IMR-90 (cell line): ENCODE measurements around the gene RPP25. TPM values are rescaled to one million over a fixed set of nuclear protein-coding genes. Genes with fewer than 3 reads are reported as not detected.

Experiments
- ATAC-seq: fragments of 200-7000 bp; cut with Tn5 transposase; 2 replicates; pipeline ENCODE4 v1.9.1; 2020; ENCODE audit warnings: low read depth, mild to moderate bottlenecking, moderate library complexity
- BruUV-seq: library from RNA; stranded (reverse); fragments of 400-500 nt; replicated peaks from 2 replicates; lab custom pipeline; 2021; lab: Mats Ljungman, UMichigan
- CTCF ChIA-PET: fragments of 300-600 bp; formaldehyde crosslinking; extraction: SDS; loops from one replicate; lab custom pipeline; 2021; ENCODE audit warnings: antibody characterized with exemption; lab: Yijun Ruan, JAX
- POLR2A ChIA-PET: fragments of 300-600 bp; sonication (Branson Sonifier 250); formaldehyde crosslinking; loops from one replicate; lab custom pipeline; 2022; ENCODE audit warnings: antibody characterized with exemption; ENCODE audit not compliant: unreplicated experiment; lab: Charles Lee
- DNase-seq: peaks from one replicate; pipeline ENCODE4 v3.0.0; 2013
- H2AFZ ChIP-seq: replicated peaks from 2 replicates; pipeline ENCODE3; 2013; ENCODE audit warnings: low read length, mild to moderate bottlenecking; ENCODE audit not compliant: poor library complexity
- H2AK5ac ChIP-seq: 2 replicates; pipeline ENCODE4 v1.6.1; 2013; ENCODE audit warnings: low read depth, low read length, inconsistent platforms
- H2AK9ac ChIP-seq: replicated peaks from 2 replicates; pipeline ENCODE3; 2013; ENCODE audit warnings: mild to moderate bottlenecking, low read depth, low read length, moderate library complexity; ENCODE audit not compliant: poor library complexity
- H2BK120ac ChIP-seq: 2 replicates; pipeline ENCODE4 v1.6.1; 2013; ENCODE audit warnings: low read depth, low read length, inconsistent platforms
- H2BK15ac ChIP-seq: 3 replicates; pipeline ENCODE4 v1.6.1; 2013; ENCODE audit warnings: low read depth, low read length, inconsistent platforms
- H2BK20ac ChIP-seq: 2 replicates; pipeline ENCODE4 v1.6.1; 2013; ENCODE audit warnings: low read depth, mild to moderate bottlenecking, inconsistent platforms, low read length, moderate library complexity
- H2BK5ac ChIP-seq: 2 replicates; pipeline ENCODE4 v1.6.1; 2013; ENCODE audit warnings: mild to moderate bottlenecking, low read depth, low read length, inconsistent platforms; ENCODE audit not compliant: poor library complexity, severe bottlenecking
- H3K14ac ChIP-seq: replicated peaks from 2 replicates; pipeline ENCODE4 v1.6.1; 2013; ENCODE audit warnings: low read depth, low read length, inconsistent platforms
- H3K18ac ChIP-seq: 2 replicates; pipeline ENCODE4 v1.6.1; 2013; ENCODE audit warnings: low read depth, low read length, control low read depth
- H3K23ac ChIP-seq: 2 replicates; pipeline ENCODE4 v1.6.1; 2013; ENCODE audit warnings: low read depth, low read length, inconsistent platforms
- H3K27ac ChIP-seq: 2 replicates; pipeline ENCODE4 v1.5.1; 2013; ENCODE audit warnings: mild to moderate bottlenecking, control low read depth, low read length; ENCODE audit not compliant: insufficient read depth
- H3K27me3 ChIP-seq: 2 replicates; pipeline ENCODE4 v1.6.1; 2013; ENCODE audit warnings: low read length; ENCODE audit not compliant: control insufficient read depth, insufficient read depth
- H3K36me3 ChIP-seq: 2 replicates; pipeline ENCODE4 v1.6.1; 2013; ENCODE audit warnings: low read length, mixed read lengths; ENCODE audit not compliant: control insufficient read depth, insufficient read depth
- H3K4ac ChIP-seq: 2 replicates; pipeline ENCODE4 v1.6.1; 2013; ENCODE audit warnings: low read depth, low read length, inconsistent platforms
- H3K4me1 ChIP-seq: 2 replicates; pipeline ENCODE4 v1.6.1; 2013; ENCODE audit warnings: low read length, mixed read lengths; ENCODE audit not compliant: control insufficient read depth, insufficient read depth
- H3K4me2 ChIP-seq: 2 replicates; pipeline ENCODE4 v1.6.1; 2013; ENCODE audit warnings: low read depth, mild to moderate bottlenecking, control low read depth, low read length, moderate library complexity
- H3K4me3 ChIP-seq: 2 replicates; pipeline ENCODE4 v1.5.1; 2013; ENCODE audit warnings: low read depth, mild to moderate bottlenecking, control low read depth, low read length, moderate library complexity; ENCODE audit not compliant: insufficient read depth
- H3K56ac ChIP-seq: 2 replicates; pipeline ENCODE4 v1.6.1; 2013; ENCODE audit warnings: low read length, inconsistent platforms; ENCODE audit not compliant: insufficient read depth; ENCODE audit errors: extremely low read depth
- H3K79me1 ChIP-seq, 2 experiments: 2 replicates each; pipeline ENCODE4 v1.6.1; 2013; ENCODE audit warnings: low read length in 2 of 2, inconsistent platforms in 1 of 2, low read depth in 1 of 2
- H3K9ac ChIP-seq: 2 replicates; pipeline ENCODE4 v1.6.1; 2013; ENCODE audit warnings: low read depth, low read length, control low read depth
- H3K9me1 ChIP-seq: 2 replicates; pipeline ENCODE4 v1.6.1; 2013; ENCODE audit warnings: low read length, inconsistent platforms; ENCODE audit not compliant: insufficient read depth
- H3K9me3 ChIP-seq: 2 replicates; pipeline ENCODE4 v1.6.1; 2013; ENCODE audit warnings: low read length; ENCODE audit not compliant: control insufficient read depth, insufficient read depth
- H4K20me1 ChIP-seq: 2 replicates; pipeline ENCODE4 v1.6.1; 2013; ENCODE audit warnings: low read length, inconsistent platforms; ENCODE audit not compliant: insufficient read depth
- H4K5ac ChIP-seq: 2 replicates; pipeline ENCODE4 v1.6.1; 2013; ENCODE audit warnings: mild to moderate bottlenecking, low read depth, low read length, control low read depth
- H4K8ac ChIP-seq, 2 experiments: 2 replicates each; pipeline ENCODE4 v1.6.1; 2013; ENCODE audit warnings: low read depth in 2 of 2, low read length in 2 of 2, control low read depth in 1 of 2, inconsistent platforms in 1 of 2
- H4K91ac ChIP-seq: 2 replicates; pipeline ENCODE4 v1.6.1; 2013; ENCODE audit warnings: low read depth, low read length, inconsistent platforms; ENCODE audit not compliant: insufficient read depth
- BHLHE40 ChIP-seq: fragments of 150-350 bp; IDR thresholded peaks from 2 replicates; pipeline ENCODE4 v1.6.1; 2016; ENCODE audit warnings: mild to moderate bottlenecking, low read depth, low read length
- CEBPB ChIP-seq: IDR thresholded peaks from 2 replicates; pipeline ENCODE4 v1.6.1; 2012; ENCODE audit warnings: low read depth, low read length, improper control_type of control experiment
- CHD1 ChIP-seq: IDR thresholded peaks from 2 replicates; pipeline ENCODE4 v1.6.1; 2012; ENCODE audit warnings: low read depth, low read length, improper control_type of control experiment
- NFE2L2 ChIP-seq: fragments of 150-350 bp; IDR thresholded peaks from 2 replicates; pipeline ENCODE4 v1.6.1; 2016; ENCODE audit warnings: low read depth, mild to moderate bottlenecking, low read length
- POLR2A ChIP-seq: IDR thresholded peaks from 2 replicates; pipeline ENCODE4 v1.6.1; 2012; ENCODE audit warnings: mild to moderate bottlenecking, low read depth, low read length
- RCOR1 ChIP-seq: IDR thresholded peaks from 2 replicates; pipeline ENCODE4 v1.6.1; 2012; ENCODE audit warnings: mild to moderate bottlenecking, low read length, improper control_type of control experiment; ENCODE audit not compliant: insufficient replicate concordance
- RFX5 ChIP-seq: IDR thresholded peaks from 2 replicates; pipeline ENCODE4 v1.8.0; 2012; ENCODE audit warnings: low read depth, mild to moderate bottlenecking, low read length, moderate library complexity
- WGBS, 2 experiments: methylation state at CpG; one replicate each; pipeline versions ENCODE4 v1.1.5 to v1.1.7; 2013; ENCODE audit warnings: missing lambda C conversion rate in 2 of 2; ENCODE audit not compliant: insufficient read length in 1 of 2; ENCODE audit errors: extremely low coverage in 2 of 2; 5-methylcytosine and 5-hydroxymethylcytosine counted together
- dilution Hi-C: fragments of 300-500 bp; cut with HindIII; formaldehyde crosslinking; loops from one replicate; pipeline ENCODE4 v1.14.3; 2018; ENCODE audit warnings: low sequenced_read_pairs; ENCODE audit not compliant: unreplicated experiment
- in situ Hi-C: fragments of 300-500 bp; cut with MboI; formaldehyde crosslinking; loops from 3 replicates; pipeline ENCODE4 v1.14.3; 2019; ENCODE audit warnings: low sequenced_read_pairs, inconsistent platforms, mixed read lengths
- intact Hi-C: fragments of 100-400 bp; cut with micrococcal nuclease; formaldehyde crosslinking; loops from 2 replicates; pipeline ENCODE4 v1.10.0; 2022
- polyA plus RNA-seq, 3 experiments: library from polyadenylated mRNA; depleted of rRNA; stranded (reverse); fragments of >200 nt; gene quantifications; 2 replicates each; pipeline ENCODE4 v1.2.3, GENCODE V29; 2012; ENCODE audit warnings: low replicate concordance in 1 of 3
- total RNA-seq: library from RNA; depleted of rRNA; stranded (reverse); fragments of >200 nt; gene quantifications from 2 replicates; pipeline ENCODE4 v1.2.3, GENCODE V29; 2012
- TF ChIP-seq, protein P1 (sequence below): conservative IDR thresholded peaks from 2 replicates; pipeline ENCODE4 v1.5.1; 2012; ENCODE audit warnings: mild to moderate bottlenecking, low read depth, low read length, improper control_type of control experiment
- TF ChIP-seq, protein P2 (sequence below): fragments of 150-350 bp; IDR thresholded peaks from 2 replicates; pipeline ENCODE4 v1.6.1; 2016; ENCODE audit warnings: low read depth, mild to moderate bottlenecking, low read length, moderate library complexity, borderline replicate concordance

RPP25 gene
- total and polyA plus RNA-seq, 2 of the 4 experiments (the other 2 are of a cell fraction): 0.18 to 0.38 TPM

DNA sequence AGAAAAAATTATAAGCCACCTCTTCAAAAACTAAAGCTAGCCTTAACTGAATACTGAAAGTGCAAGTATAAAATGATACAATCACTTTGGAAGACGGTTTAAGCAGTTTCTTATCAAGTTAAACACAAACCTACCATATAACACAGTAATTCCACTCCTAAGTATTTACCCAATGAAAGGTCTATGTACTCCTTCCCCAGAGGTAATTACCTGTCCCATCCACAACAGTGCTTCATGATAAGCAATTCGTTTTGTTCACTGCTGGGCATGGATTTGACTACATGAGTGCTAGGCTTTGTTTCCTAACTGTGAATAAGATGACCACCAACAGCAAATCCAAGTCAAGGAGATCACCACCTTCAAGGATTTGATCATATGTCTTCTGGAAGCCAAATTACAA lies 23.0 kb downstream of the RPP25 start:
- peaks cover 12 to 55% of the 10 kb centered on the region in 2 experiments for H3K79me1 ChIP-seq
- TF ChIP-seq, protein P1, sequence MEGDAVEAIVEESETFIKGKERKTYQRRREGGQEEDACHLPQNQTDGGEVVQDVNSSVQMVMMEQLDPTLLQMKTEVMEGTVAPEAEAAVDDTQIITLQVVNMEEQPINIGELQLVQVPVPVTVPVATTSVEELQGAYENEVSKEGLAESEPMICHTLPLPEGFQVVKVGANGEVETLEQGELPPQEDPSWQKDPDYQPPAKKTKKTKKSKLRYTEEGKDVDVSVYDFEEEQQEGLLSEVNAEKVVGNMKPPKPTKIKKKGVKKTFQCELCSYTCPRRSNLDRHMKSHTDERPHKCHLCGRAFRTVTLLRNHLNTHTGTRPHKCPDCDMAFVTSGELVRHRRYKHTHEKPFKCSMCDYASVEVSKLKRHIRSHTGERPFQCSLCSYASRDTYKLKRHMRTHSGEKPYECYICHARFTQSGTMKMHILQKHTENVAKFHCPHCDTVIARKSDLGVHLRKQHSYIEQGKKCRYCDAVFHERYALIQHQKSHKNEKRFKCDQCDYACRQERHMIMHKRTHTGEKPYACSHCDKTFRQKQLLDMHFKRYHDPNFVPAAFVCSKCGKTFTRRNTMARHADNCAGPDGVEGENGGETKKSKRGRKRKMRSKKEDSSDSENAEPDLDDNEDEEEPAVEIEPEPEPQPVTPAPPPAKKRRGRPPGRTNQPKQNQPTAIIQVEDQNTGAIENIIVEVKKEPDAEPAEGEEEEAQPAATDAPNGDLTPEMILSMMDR: no peak
- TF ChIP-seq POLR2A: no peak
- TF ChIP-seq NFE2L2: no peak
- no peak for TF ChIP-seq BHLHE40
- TF ChIP-seq, protein P2, sequence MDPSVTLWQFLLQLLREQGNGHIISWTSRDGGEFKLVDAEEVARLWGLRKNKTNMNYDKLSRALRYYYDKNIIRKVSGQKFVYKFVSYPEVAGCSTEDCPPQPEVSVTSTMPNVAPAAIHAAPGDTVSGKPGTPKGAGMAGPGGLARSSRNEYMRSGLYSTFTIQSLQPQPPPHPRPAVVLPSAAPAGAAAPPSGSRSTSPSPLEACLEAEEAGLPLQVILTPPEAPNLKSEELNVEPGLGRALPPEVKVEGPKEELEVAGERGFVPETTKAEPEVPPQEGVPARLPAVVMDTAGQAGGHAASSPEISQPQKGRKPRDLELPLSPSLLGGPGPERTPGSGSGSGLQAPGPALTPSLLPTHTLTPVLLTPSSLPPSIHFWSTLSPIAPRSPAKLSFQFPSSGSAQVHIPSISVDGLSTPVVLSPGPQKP: no peak
- TF ChIP-seq RCOR1: no peak
- no peak for TF ChIP-seq CEBPB
- TF ChIP-seq RFX5: no peak
- no peak for TF ChIP-seq CHD1
- no peak overlapping the region for H3K4me3 ChIP-seq
- H3K14ac ChIP-seq: no peak overlapping the region
- no peak for DNase-seq
- no peak overlapping the region for H3K4me2 ChIP-seq
- no peak overlapping the region for H3K18ac ChIP-seq
- no peak overlapping the region for H2AFZ ChIP-seq
- H2AK9ac ChIP-seq: no peak overlapping the region
- H3K23ac ChIP-seq: peak overlapping the region; percentile 34; the same call in 1 of the 2 replicates
- H2BK120ac ChIP-seq: no peak overlapping the region
- no peak overlapping the region for H4K5ac ChIP-seq
- no peaks in the 10 kb centered on the region for H3K27me3 ChIP-seq
- in situ Hi-C loops: no loop called here
- H3K9me1 ChIP-seq: peaks cover 9% of the 10 kb centered on the region; the same call in 1 of the 2 replicates
- CTCF ChIA-PET: interaction anchor here (1.2 kb wide), 1 partner anchor 32 kb away, joined by 4 read pairs; no protein-coding TSS in a partner anchor
- no peak overlapping the region for H4K91ac ChIP-seq
- no peak overlapping the region for H3K27ac ChIP-seq
- BruUV-seq: no TSS peak
- H4K20me1 ChIP-seq: peaks cover 12% of the 10 kb centered on the region; the same call in 1 of the 2 replicates
- no peak overlapping the region for H2AK5ac ChIP-seq
- no peak overlapping the region for H2BK5ac ChIP-seq
- no peak overlapping the region for H3K9ac ChIP-seq
- H3K4ac ChIP-seq: no peak overlapping the region
- no peak overlapping the region for H2BK20ac ChIP-seq
- ATAC-seq: no peak
- H4K8ac ChIP-seq: no peak overlapping the region
- H3K36me3 ChIP-seq: peaks cover 14% of the 10 kb centered on the region
- no peak overlapping the region for H2BK15ac ChIP-seq
- intact Hi-C loops: no loop called here
- H3K4me1 ChIP-seq: no peaks in the 10 kb centered on the region
- WGBS, 2 experiments: no CpG with 5 or more reads among the region's 2 CpGs
- no peak overlapping the region for H3K56ac ChIP-seq
- POLR2A ChIA-PET: no interaction called here
- H3K9me3 ChIP-seq: no peaks in the 10 kb centered on the region
- dilution Hi-C loops: no loop called here
